Right lobe of liver (tissue), 4 donors: ENCODE data around the gene AXIN1.

Experiments used
- POLR2A ChIP-seq: fragments of 450-650 bp; IDR thresholded peaks from one replicate; pipeline ENCODE4 v1.6.1; 2017; ENCODE audit warnings: antibody characterized with exemption, mild to moderate bottlenecking
- TF ChIP-seq, protein P1 (sequence below), 4 donors: fragments of 200-600 bp in 3 of 4; fragments of 450-650 bp in 1 of 4; IDR thresholded peaks; one replicate each; pipeline versions ENCODE4 v1.5.1 to v1.8.0; 2016 to 2022; ENCODE audit warnings: antibody characterized with exemption in 4 of 4, mild to moderate bottlenecking in 2 of 4
- donor health status: DM: no; HTN: no; CAD: no.
- donor health status: DM: no; HTN: no; CAD: no.
- donor health status: DM: no; HTN: yes; CAD: no.

DNA sequence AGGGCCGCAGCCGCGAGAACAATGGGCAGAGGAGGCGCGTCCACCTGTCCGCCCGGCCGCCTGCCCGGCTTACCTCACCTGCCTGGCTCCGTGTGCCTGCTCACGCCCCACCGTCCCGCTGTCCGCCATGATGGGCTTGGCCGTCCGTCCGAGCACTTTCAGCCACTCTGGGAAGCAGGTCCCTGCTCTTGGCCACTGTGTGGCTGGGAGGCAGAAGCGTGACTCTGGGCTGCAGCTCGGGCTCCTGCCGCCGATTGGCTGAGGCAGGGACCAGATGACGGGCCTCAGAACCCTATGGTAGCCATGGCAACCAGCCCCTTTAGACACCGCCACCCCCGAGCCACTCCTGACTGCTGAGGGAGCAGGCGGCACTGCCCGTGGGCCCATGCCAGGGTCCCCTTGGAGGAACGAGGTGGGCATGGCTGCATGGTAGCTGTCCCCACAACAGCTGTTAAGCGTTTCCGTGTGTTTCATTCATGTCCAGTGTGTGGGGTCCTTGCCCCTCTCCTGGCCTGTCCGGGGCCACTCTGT, 8.9 kb upstream of the AXIN1 start:
- TF ChIP-seq, protein P1, sequence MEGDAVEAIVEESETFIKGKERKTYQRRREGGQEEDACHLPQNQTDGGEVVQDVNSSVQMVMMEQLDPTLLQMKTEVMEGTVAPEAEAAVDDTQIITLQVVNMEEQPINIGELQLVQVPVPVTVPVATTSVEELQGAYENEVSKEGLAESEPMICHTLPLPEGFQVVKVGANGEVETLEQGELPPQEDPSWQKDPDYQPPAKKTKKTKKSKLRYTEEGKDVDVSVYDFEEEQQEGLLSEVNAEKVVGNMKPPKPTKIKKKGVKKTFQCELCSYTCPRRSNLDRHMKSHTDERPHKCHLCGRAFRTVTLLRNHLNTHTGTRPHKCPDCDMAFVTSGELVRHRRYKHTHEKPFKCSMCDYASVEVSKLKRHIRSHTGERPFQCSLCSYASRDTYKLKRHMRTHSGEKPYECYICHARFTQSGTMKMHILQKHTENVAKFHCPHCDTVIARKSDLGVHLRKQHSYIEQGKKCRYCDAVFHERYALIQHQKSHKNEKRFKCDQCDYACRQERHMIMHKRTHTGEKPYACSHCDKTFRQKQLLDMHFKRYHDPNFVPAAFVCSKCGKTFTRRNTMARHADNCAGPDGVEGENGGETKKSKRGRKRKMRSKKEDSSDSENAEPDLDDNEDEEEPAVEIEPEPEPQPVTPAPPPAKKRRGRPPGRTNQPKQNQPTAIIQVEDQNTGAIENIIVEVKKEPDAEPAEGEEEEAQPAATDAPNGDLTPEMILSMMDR (IDR thresholded peaks at IDR 0.05) = no peak
- TF ChIP-seq POLR2A = no peak
